GM12801 (cell line): ENCODE measurements around the gene NKD1.

Source experiments
- CTCF ChIP-seq: IDR thresholded peaks from one replicate; pipeline ENCODE4 v1.5.1; 2011; ENCODE audit warnings: control low read depth; ENCODE audit not compliant: insufficient read length; ENCODE audit errors: extremely low read depth

NKD1 gene

GRCh38 chr16:50523710-50524109 lies 24.5 kb upstream of the NKD1 start:
- TF ChIP-seq CTCF: no peak

GRCh38 chr16:50525262-50525661 lies 22.9 kb upstream of the NKD1 start:
- TF ChIP-seq CTCF: no peak

- TF ChIP-seq CTCF: no peak
Observed at GRCh38 chr16:50525716-50526115, 22.5 kb upstream of the NKD1 start.

- no peak for TF ChIP-seq CTCF
Observed at GRCh38 chr16:50526249-50526648, 21.9 kb upstream of the NKD1 start.

- no peak for TF ChIP-seq CTCF
Observed at GRCh38 chr16:50526796-50527195, 21.4 kb upstream of the NKD1 start.

- no peak for TF ChIP-seq CTCF
Observed at GRCh38 chr16:50528820-50529219, 19.4 kb upstream of the NKD1 start.

GRCh38 chr16:50529334-50529733 lies 18.9 kb upstream of the NKD1 start:
- no peak for TF ChIP-seq CTCF
